Measurements from ENCODE around the gene DBI. TPM values are rescaled to one million over a fixed set of nuclear protein-coding genes. Genes with fewer than 3 reads are reported as not detected.
A peak's percentile ranks its signal among the peaks of the same experiment; 100 is the strongest.

The DBI gene
- total and polyA plus RNA-seq, 11 donors = 208 to 868 (median 287) TPM

DNA sequence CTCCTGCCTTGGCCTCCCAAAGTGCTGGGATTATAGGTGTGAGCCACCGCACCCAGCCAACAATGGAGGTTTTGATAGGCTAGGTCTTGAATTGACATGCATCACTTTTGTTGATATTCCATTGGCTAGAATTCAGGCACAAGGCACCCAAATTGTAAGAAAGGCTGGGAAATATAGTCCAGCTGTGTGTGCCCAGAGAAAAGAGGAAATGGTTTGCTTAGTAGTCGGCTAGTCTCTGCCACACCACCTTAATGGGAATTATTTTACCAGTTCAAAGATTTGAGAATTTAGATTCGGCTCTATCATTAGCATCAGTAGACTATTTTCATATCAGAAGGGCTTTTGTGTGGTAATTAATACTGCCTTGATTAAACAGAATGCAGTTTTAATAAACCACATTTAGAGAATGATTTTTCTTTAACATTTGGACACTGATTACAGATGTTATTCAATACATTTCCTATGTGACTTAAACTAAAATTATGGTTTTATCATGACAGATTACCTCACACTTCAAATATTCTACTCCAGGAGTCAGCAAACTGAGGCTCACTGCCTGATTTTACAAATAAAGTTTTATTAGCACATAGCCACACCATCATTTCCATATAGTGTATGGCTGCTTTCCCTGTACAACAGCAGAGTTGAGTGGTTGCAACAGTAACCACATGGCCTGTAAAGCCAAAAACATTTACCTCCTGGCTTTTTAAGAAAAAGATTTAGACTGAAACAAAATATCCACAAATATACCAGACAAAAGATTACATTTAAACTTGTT, 27.4 kb downstream of the DBI start:
- DNase-seq = no peak
- TF ChIP-seq, protein P1, sequence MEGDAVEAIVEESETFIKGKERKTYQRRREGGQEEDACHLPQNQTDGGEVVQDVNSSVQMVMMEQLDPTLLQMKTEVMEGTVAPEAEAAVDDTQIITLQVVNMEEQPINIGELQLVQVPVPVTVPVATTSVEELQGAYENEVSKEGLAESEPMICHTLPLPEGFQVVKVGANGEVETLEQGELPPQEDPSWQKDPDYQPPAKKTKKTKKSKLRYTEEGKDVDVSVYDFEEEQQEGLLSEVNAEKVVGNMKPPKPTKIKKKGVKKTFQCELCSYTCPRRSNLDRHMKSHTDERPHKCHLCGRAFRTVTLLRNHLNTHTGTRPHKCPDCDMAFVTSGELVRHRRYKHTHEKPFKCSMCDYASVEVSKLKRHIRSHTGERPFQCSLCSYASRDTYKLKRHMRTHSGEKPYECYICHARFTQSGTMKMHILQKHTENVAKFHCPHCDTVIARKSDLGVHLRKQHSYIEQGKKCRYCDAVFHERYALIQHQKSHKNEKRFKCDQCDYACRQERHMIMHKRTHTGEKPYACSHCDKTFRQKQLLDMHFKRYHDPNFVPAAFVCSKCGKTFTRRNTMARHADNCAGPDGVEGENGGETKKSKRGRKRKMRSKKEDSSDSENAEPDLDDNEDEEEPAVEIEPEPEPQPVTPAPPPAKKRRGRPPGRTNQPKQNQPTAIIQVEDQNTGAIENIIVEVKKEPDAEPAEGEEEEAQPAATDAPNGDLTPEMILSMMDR (IDR thresholded peaks at IDR 0.05) = no peak
- TF ChIP-seq POLR2A (IDR thresholded peaks at IDR 0.05) = no peak
- H3K27ac ChIP-seq = no peak overlapping the region
- no peaks in the 10 kb centered on the region for H3K9me3 ChIP-seq
- H3K4me1 ChIP-seq = peaks cover 0 to 14% (median 10%) of the 10 kb centered on the region in 12 donors
- WGBS, 4 donors = 87 to 96% (median 89%) methylated on average over 3 of the region's 3 CpGs
- no peaks in the 10 kb centered on the region for H3K27me3 ChIP-seq
- H3K36me3 ChIP-seq = no peaks in the 10 kb centered on the region
- intact Hi-C loops (cut with DNase I) = no loop called here
- ATAC-seq = no peak
- H3K4me3 ChIP-seq = no peak overlapping the region

DNA sequence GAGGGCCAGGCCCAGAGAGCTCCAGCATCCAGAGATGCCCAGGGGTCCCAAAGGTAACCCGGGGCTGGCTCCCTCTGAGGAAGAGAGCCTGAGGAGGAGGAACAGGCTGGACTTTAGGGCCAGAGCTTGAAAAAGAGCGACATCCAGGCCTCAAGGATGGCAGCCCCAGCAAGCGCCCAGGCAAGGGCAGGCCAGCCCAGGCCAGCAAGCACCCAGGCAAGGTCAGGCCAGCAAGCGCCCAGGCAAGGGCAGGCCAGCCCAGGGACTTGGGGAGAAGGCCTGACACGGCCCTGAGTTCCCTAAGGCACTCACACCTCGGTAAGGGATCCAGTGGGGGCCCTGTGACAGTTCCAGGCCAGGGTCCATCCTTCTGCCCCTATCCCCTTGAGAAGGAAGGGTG, 30.4 kb downstream of the DBI start:
- intact Hi-C loops (cut with DNase I) = no loop called here
- no peak for DNase-seq
- TF ChIP-seq, protein P1 (IDR thresholded peaks at IDR 0.05) = no peak
- TF ChIP-seq POLR2A (IDR thresholded peaks at IDR 0.05) = no peak
- ATAC-seq = no peak
- Histone ChIP-seq H3K9me3 (no peaks in the 10 kb centered on the region), H3K36me3 (no peaks in the 10 kb centered on the region), H3K4me3 (no peak overlapping the region), H3K27ac (no peak overlapping the region), H3K4me1 (peaks cover 0 to 3% (median 0%) of the 10 kb centered on the region in 12 donors), H3K27me3 (no peaks in the 10 kb centered on the region)
- 87 to 95% (median 90%) methylated on average over 6 of the region's 6 CpGs for WGBS, 4 donors

DNA sequence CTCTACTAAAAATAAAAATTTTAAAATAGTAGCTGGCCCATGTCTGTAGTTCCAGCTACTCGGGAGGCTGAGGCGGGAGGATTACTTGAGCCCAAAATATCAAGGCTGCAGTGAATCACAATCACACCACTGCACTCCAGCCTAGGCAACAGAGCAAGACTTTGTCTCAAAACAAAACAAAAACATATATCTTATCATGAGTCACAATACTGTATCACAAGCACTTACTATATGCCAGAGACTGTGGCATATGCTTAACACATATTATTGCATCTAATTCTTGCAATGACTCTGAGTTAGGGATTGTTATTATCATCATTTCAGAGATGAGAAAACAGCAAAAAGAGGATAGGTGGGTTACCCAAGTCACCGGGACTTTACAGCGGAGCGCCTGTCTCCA, 35.3 kb downstream of the DBI start:
- no peak for ATAC-seq

More for the DNA sequence above, 35.3 kb downstream of the DBI start:
- H3K36me3 ChIP-seq = no peaks in the 10 kb centered on the region
- TF ChIP-seq, protein P1 (IDR thresholded peaks at IDR 0.05) = no peak
- TF ChIP-seq POLR2A (IDR thresholded peaks at IDR 0.05) = no peak
- no peaks in the 10 kb centered on the region for H3K27me3 ChIP-seq
- no peak for DNase-seq
- WGBS, 4 donors = 78 to 81% (median 79%) methylated on average over 5 of the region's 5 CpGs
- intact Hi-C loops (cut with DNase I) = loop anchor here in 3 of 10 donors (10.0 kb wide), 4 partner anchors 177 to 263 kb away; partner anchors contain the start of gene STEAP3 (in 1 of the 3)
- H3K9me3 ChIP-seq = peaks cover 0 to 5% (median 0%) of the 10 kb centered on the region in 12 donors
- H3K27ac ChIP-seq = peak overlapping the region in 8 of 12 donors; percentile 43 to 66 (median 51)
- H3K4me3 ChIP-seq = no peak overlapping the region
- H3K4me1 ChIP-seq = peaks cover 0 to 16% (median 6%) of the 10 kb centered on the region in 12 donors

Measured in heart left ventricle (tissue), 16 donors.